Neural progenitor cell (in vitro differentiated cells): ENCODE measurements around the gene PSMD2.

ENCODE experiments used
- EZH2phosphoT487 ChIP-seq: fragments of 200-600 bp; sonication (generic); IDR thresholded peaks from 2 replicates; pipeline ENCODE4 v1.6.1; 2017; ENCODE audit warnings: antibody characterized with exemption
- TF ChIP-seq, protein P1 (sequence below): fragments of 200-600 bp; sonication (generic); IDR thresholded peaks from 2 replicates; pipeline ENCODE4 v1.5.1; 2017; ENCODE audit warnings: antibody characterized with exemption, mild to moderate bottlenecking

GRCh38 chr3:184348057-184348382, 49.0 kb downstream of the PSMD2 start:
- TF ChIP-seq, protein P1, sequence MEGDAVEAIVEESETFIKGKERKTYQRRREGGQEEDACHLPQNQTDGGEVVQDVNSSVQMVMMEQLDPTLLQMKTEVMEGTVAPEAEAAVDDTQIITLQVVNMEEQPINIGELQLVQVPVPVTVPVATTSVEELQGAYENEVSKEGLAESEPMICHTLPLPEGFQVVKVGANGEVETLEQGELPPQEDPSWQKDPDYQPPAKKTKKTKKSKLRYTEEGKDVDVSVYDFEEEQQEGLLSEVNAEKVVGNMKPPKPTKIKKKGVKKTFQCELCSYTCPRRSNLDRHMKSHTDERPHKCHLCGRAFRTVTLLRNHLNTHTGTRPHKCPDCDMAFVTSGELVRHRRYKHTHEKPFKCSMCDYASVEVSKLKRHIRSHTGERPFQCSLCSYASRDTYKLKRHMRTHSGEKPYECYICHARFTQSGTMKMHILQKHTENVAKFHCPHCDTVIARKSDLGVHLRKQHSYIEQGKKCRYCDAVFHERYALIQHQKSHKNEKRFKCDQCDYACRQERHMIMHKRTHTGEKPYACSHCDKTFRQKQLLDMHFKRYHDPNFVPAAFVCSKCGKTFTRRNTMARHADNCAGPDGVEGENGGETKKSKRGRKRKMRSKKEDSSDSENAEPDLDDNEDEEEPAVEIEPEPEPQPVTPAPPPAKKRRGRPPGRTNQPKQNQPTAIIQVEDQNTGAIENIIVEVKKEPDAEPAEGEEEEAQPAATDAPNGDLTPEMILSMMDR: no peak
- no peak for TF ChIP-seq EZH2phosphoT487
